ENCODE results near the gene FHAD1. TPM values are rescaled to one million over a fixed set of nuclear protein-coding genes. Genes with fewer than 3 reads are reported as not detected.
"Not testable (repeated sequence)": the region's sequence is repeated elsewhere in the genome, so short reads cannot be mapped to it uniquely, and the experiment has no call there.

Gene FHAD1
- total RNA-seq, 1 donor from 2014 or later = 0.32 TPM

DNA sequence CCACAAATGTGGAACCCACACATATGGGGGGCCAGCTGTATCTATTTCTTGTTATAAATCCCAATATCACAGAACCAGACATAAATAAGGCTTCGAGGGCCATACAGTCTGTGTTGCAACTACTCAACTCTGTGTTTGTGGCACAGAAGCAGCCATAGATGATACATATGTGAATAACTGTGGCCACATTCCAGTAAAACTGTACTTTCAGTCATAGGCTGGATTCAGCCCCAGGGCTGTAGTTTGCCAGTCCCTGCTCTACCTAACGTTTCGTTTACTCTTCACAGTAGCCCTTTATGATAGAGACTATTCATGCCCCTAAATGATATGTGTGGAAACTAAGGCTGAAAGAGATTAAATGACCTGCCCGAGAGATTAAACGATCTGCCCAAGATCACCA is 48.7 kb downstream of the FHAD1 start:
- intact Hi-C loops (cut with DNase I) = no loop called here
- DNase-seq (ENCODE audit: low spot score) = no peak

DNA sequence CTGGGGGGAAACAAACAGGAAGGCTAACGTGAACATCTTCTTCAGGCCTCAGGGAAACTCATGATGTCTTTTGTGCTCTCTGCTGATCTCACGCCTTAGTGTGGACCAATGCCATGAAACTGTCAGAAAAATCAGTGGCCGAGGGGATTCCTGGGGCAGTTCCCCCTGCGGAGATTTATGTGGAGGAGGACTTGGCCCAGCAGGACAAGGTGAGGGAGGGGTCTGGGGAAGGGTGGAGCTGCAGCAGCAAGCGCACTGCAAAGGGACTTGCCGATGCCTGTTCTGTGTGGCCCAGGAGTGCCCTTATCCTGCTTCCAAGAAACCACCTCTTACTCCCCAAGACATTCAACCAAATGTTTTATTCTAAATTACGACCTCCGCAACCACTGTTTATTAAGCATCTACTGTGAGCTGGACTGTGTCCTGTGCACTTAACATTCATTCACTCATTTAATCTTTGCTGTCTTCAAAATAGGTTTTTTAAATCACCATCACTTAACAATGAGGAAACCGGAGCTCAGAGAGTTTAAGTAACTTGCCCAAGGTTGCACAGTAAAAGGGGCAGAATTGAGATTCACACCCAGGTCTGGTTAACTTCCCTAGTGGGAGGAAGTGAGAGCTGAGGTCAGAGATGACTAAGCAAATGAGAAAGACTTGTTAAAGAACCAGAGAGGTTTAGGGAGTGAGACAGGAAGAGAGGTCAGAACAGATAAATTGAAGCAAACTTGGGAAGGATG is 49.7 kb downstream of the FHAD1 start:
- DNase-seq (ENCODE audit: low spot score) = no peak
- intact Hi-C loops (cut with DNase I) = no loop called here

DNA sequence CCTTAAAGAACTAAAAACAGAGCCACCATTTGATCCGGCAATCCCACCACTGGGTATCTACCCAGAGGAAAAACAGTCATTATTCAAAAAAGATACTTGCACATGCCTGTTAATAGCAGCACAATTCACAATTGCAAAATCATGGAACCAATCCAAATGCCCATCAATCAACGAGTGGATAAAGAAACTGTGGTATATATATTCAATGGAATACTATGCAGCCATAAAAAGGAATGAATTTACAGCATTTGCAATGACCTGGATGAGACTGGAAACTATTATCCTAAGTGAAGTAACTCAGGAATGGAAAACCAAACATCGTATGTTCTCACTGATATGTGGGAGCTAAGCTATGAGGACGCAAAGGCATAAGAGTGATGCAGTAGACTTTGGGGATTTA is 51.0 kb downstream of the FHAD1 start:
- DNase-seq (ENCODE audit: low spot score); intact Hi-C loops (cut with DNase I): not testable (repeated sequence)

DNA sequence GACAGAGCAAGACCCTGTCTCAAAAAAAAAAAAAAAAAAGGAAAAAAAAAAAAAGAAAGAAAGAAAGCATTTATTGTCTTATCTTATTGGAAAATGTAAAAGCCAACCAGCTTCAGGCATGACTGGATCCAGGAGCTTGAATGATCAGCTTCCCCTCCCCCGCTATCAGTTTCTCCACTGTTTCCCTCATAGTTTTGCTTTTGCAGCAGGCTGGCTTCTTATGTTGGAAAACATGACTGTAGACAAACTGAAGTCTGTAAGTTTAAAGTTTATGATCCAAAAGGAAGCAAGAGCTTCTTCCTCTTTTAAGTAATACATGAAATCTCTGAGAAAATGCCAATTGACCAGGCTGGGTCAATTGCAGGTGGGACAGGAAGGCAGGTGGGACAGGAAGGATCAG is 52.2 kb downstream of the FHAD1 start:
- intact Hi-C loops (cut with DNase I) = no loop called here
- DNase-seq (ENCODE audit: low spot score) = no peak

- DNase-seq (ENCODE audit: low spot score) = no peak
- intact Hi-C loops (cut with DNase I) = loop anchor here (5.0 kb wide), 1 partner anchor 148 kb away; the partner anchor contains the start of gene TMEM51
These were observed 52.8 kb downstream of the FHAD1 start for GRCh38 chr1:15299806-15300205.

DNA sequence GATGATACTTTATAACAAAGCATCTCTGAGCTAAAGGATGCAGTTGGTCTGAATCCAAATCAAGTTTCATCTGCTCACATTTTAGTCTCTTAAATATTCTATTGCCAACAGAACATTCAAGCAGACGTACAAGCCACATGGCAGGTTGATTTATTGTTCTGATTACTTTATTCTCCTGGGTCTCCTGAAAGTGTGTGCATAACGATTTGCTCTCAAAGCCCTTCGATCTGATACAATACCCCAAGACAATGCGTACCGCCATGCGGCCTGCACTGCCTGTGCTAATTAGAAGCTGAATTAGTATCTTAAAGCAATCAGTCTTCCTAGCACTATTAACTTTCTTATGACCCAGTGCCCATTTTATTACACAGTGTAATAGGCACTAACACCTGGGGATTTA is 56.9 kb downstream of the FHAD1 start:
- intact Hi-C loops (cut with DNase I) = loop anchor here (1.0 to 5.0 kb wide), 2 partner anchors 152 to 176 kb away; partner anchors contain the start of gene TMEM51
- no peak for DNase-seq (ENCODE audit: low spot score)

DNA sequence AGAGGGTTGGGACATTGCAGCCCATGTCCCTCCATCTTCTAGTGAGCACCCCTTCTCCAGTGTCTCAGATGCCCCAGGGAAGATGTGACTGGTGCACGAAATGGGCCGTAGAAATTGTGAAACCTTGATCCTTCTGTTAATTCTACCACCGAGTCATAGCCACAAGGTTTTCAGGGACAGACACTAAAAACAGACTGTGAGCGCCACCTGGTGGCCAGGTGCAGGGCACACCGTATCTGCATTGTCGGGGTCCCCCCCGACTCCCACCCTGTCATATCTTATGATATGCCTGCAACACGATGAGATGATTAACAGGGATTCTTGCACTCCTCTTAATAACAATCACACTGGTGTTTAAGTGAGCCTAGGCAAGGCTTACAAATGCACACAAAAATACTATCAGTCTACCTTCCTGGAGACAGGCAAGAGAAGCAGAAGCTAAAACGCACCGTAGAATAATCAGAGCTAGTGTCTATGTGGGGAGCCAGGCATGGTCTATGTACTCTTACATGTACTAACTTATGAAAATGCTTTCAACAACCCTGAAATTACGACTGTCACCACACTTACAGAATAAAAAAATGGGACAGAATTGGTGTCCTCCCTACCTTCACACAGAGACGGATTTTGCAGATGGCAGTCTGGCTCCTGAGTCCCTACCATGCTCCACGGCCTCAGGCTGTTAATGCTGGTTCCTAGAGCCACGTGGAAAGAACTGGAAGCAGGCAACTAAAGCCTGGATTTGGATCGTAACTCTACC is 57.9 kb downstream of the FHAD1 start:
- DNase-seq (ENCODE audit: low spot score) = no peak
- intact Hi-C loops (cut with DNase I) = loop anchor here (1.0 to 5.0 kb wide), 2 partner anchors 153 to 177 kb away; partner anchors contain the start of gene TMEM51

DNA sequence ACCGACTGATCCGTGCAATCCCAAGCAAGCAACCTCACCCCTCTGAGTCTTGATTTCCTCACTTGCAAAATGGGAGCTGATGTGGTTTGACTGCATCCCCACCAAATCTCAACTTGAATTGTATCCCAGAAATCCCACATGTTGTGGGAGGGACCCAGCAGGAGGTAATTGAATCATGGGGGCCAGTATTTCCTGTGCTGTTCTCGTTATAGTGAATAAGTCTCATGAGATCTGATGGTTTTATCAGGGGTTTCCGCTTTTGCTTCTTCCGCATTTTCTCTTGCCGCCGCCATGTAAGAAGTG is 58.4 kb downstream of the FHAD1 start:
- intact Hi-C loops (cut with DNase I) = no loop called here
- no peak for DNase-seq (ENCODE audit: low spot score)

DNA sequence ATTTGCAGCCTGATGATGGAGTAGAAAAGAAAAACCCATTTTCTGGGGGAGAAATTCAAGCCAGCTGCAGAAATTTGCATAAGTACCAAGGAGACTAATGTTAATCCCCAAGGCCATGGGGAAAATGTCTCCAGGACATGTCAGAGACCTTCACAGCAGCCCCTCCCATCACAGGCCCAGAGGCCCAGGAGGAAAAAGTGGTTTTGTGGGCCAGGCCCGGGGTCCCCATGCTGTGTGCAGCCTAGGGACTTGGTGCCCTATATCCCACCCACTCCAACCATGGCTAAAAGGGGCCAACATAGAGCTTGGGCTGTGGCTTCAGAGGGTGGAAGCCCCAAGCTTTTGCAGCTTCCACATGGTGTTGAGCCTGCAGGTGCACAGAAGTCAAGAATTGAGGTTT is 59.3 kb downstream of the FHAD1 start:
- intact Hi-C loops (cut with DNase I); DNase-seq (ENCODE audit: low spot score): not testable (repeated sequence)

- intact Hi-C loops (cut with DNase I) = no loop called here
- no peak for DNase-seq (ENCODE audit: low spot score)
These were observed 61.1 kb downstream of the FHAD1 start for GRCh38 chr1:15308135-15308534.

DNA sequence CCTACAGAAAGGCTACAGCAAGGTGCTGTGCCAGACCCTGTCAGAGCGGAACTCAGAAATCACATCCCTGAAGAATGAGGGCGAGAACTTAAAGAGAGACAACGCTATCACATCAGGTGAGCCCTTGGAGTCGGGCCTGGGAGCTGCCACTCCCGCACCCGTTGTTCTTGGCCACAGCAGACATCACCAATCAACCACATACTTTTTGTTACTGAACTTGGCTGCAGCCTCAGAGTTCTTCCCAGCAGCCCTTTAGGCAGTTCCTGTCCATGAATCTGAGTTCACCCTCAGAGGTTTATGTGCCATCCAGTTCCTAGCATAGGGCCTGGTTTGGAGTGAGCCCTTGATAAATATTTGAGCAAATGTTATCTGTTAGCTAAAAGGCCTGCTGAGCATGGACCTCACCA is 61.6 kb downstream of the FHAD1 start:
- no peak for DNase-seq (ENCODE audit: low spot score)
- intact Hi-C loops (cut with DNase I) = no loop called here

GRCh38 chr1:15309687-15310086 is 62.7 kb downstream of the FHAD1 start:
- intact Hi-C loops (cut with DNase I) = no loop called here
- no peak for DNase-seq (ENCODE audit: low spot score)

- intact Hi-C loops (cut with DNase I) = no loop called here
- no peak for DNase-seq (ENCODE audit: low spot score)
These were observed 63.5 kb downstream of the FHAD1 start for GRCh38 chr1:15310544-15310943.

- no peak for DNase-seq (ENCODE audit: low spot score)
- intact Hi-C loops (cut with DNase I) = no loop called here
These were observed 64.2 kb downstream of the FHAD1 start for GRCh38 chr1:15311122-15311822.

DNA sequence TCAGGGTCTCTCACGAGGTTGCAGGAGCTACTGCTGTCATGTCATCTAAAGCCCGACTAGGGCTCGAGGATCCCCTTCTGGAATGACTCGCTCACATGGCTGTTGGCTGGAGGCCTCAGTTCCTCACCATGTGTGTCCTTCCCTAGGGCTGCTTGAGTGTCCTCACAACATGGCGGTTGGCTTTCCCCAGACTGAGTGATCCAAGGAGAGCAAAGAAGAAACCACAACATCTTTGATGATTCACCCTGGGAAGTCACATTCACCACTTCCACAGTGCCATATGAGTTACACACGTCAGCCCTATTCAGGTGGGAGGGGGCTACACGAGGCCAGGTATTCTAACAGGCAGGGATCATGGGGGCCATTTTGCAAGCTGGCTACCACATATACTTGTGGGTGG is 64.9 kb downstream of the FHAD1 start:
- no peak for DNase-seq (ENCODE audit: low spot score)
- intact Hi-C loops (cut with DNase I) = no loop called here

- DNase-seq (ENCODE audit: low spot score) = no peak
- intact Hi-C loops (cut with DNase I) = no loop called here
These were observed 65.8 kb downstream of the FHAD1 start for GRCh38 chr1:15312626-15313411.

DNA sequence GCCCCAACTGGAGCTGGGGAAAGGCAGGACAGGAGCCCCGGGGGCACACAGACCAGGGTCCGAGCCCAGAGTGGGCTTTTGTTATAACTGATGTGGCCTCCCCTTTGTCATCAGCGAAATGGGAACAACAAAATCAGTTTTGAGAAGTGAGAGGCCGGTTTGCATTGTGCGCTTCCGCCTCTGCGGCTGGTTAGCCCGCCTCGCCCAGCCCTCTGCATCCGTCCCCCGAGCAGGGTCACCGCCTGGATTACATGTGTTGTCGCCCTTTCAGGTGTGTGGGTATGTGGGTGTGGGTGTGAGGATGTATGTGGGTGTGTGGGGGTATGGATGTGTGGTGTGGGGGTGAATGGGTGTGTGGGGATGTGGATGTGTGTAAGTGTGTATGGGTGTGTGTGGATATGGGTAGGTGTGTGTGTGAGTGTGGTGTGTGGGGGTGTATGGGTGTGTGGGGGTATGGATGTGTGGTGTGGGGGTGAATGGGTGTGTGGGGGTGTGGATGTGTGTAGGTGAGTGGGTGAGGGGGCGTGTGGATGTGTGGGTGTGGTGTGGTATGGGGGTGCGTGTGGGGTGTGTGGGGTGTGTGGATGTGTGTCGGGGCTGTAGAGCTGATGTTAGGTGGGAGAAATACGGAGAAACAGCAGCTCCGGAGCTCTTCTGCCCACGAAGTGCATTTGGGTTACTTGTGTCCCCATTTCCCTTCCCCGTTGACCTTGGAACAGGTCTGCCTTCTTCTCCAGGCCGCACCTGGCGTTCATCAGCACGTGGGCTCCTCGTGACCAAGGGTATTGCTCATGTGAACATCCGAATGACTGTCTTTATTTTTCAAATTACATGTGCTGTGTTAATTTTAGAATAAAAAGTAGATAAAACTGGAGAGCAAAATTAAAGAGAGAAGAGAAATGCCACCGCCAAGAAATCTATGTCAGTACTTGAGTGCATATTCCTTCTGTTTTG is 67.6 kb downstream of the FHAD1 start:
- no peak for DNase-seq (ENCODE audit: low spot score)
- intact Hi-C loops (cut with DNase I) = no loop called here

GRCh38 chr1:15315815-15316214 is 68.8 kb downstream of the FHAD1 start:
- intact Hi-C loops (cut with DNase I) = no loop called here
- no peak for DNase-seq (ENCODE audit: low spot score)

DNA sequence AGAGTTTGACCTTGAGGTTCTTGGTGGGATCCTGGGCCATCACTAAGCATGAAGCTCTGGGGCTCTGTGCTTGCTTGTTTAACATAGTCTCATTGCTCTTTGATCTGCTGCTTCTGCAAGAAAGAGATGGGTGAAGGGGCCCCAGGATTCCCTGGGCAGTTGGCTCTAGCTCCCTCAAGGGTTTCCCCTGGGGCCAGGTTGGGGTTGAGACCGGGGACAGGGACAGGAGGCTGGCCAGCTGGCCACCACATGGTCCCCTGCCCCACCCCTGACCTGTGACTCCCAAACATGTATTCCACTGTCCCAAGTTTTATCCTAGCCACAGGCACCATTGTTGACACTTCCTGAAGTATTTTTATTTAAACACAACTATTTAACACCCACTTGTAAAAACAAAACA is 69.5 kb downstream of the FHAD1 start:
- DNase-seq (ENCODE audit: low spot score) = no peak
- intact Hi-C loops (cut with DNase I) = no loop called here

Measured in cardiac septum (tissue), 1 donor.